H9 (cell line): Measurements from ENCODE around the gene TRIM26. TPM values are rescaled to one million over a fixed set of nuclear protein-coding genes. Genes with fewer than 3 reads are reported as not detected.

Source experiments
- DNase-seq: peaks from one replicate; pipeline ENCODE4 v3.0.0-alpha.2; 2017
- H2AFZ ChIP-seq: one replicate; pipeline ENCODE4 v1.6.1; 2013; ENCODE audit warnings: mild to moderate bottlenecking, low read length, control low read depth, moderate library complexity
- H2AK5ac ChIP-seq: 2 replicates; pipeline ENCODE4 v1.6.1; 2013; ENCODE audit warnings: low read length, control low read depth, mixed read lengths; ENCODE audit not compliant: insufficient read length
- H2BK120ac ChIP-seq: one replicate; pipeline ENCODE4 v1.6.1; 2013; ENCODE audit warnings: low read depth, mild to moderate bottlenecking, low read length, control low read depth, inconsistent platforms; ENCODE audit not compliant: poor library complexity, severe bottlenecking
- H2BK12ac ChIP-seq: 2 replicates; pipeline ENCODE4 v1.6.1; 2013; ENCODE audit warnings: low read length, control low read depth, mixed read lengths, low read depth; ENCODE audit not compliant: insufficient read length
- H2BK15ac ChIP-seq: 2 replicates; pipeline ENCODE4 v1.6.1; 2013; ENCODE audit warnings: low read depth, low read length, control low read depth
- H2BK20ac ChIP-seq: one replicate; pipeline ENCODE4 v1.6.1; 2013; ENCODE audit warnings: low read depth, mild to moderate bottlenecking, low read length, control low read depth, inconsistent platforms; ENCODE audit not compliant: poor library complexity, severe bottlenecking
- H2BK5ac ChIP-seq: 2 replicates; pipeline ENCODE4 v1.6.1; 2013; ENCODE audit warnings: low read length, control low read depth, mixed read lengths; ENCODE audit not compliant: insufficient read length
- H3K14ac ChIP-seq: 2 replicates; pipeline ENCODE4 v1.6.1; 2013; ENCODE audit warnings: low read length, control low read depth; ENCODE audit not compliant: insufficient read depth
- H3K18ac ChIP-seq: 2 replicates; pipeline ENCODE4 v1.6.1; 2013; ENCODE audit warnings: low read depth, mild to moderate bottlenecking, mixed read lengths, low read length, control low read depth; ENCODE audit not compliant: insufficient read length
- H3K23ac ChIP-seq: 2 replicates; pipeline ENCODE4 v1.6.1; 2013; ENCODE audit warnings: low read length, control low read depth, mixed read lengths, low read depth; ENCODE audit not compliant: insufficient read length
- H3K23me2 ChIP-seq: 2 replicates; pipeline ENCODE4 v1.6.1; 2013; ENCODE audit warnings: low read depth, mild to moderate bottlenecking, mixed read lengths, low read length, control low read depth; ENCODE audit not compliant: insufficient read length, poor library complexity, severe bottlenecking
- H3K27ac ChIP-seq: 2 replicates; pipeline ENCODE4 v1.5.1; 2013; ENCODE audit warnings: low read length, control low read depth, mixed read lengths, low read depth; ENCODE audit not compliant: insufficient read length
- H3K27me3 ChIP-seq: 2 replicates; pipeline ENCODE4 v1.6.1; 2013; ENCODE audit warnings: low read length, control low read depth, inconsistent platforms; ENCODE audit not compliant: insufficient read depth
- H3K4ac ChIP-seq: 2 replicates; pipeline ENCODE4 v1.6.1; 2013; ENCODE audit warnings: low read depth, mild to moderate bottlenecking, control low read depth, inconsistent platforms, low read length, moderate library complexity
- H3K4me1 ChIP-seq: 2 replicates; pipeline ENCODE4 v1.6.1; 2013; ENCODE audit warnings: low read length, control low read depth, inconsistent platforms; ENCODE audit not compliant: insufficient read depth
- H3K4me2 ChIP-seq: 2 replicates; pipeline ENCODE4 v1.6.1; 2013; ENCODE audit warnings: low read length, control low read depth, mixed read lengths; ENCODE audit not compliant: insufficient read length, insufficient read depth
- H3K56ac ChIP-seq: 2 replicates; pipeline ENCODE4 v1.6.1; 2013; ENCODE audit warnings: low read depth, mild to moderate bottlenecking, mixed read lengths, low read length, control low read depth; ENCODE audit not compliant: insufficient read length
- H3K79me1 ChIP-seq: 2 replicates; pipeline ENCODE4 v1.6.1; 2013; ENCODE audit warnings: low read depth, mild to moderate bottlenecking, moderate library complexity, low read length, control low read depth, inconsistent platforms; ENCODE audit not compliant: insufficient read depth, poor library complexity, severe bottlenecking
- H3K79me2 ChIP-seq: 2 replicates; pipeline ENCODE4 v1.6.1; 2013; ENCODE audit warnings: low read length, control low read depth, inconsistent platforms; ENCODE audit not compliant: insufficient read depth
- H3K9ac ChIP-seq: 2 replicates; pipeline ENCODE4 v1.6.1; 2013; ENCODE audit warnings: low read length, control low read depth, mixed read lengths; ENCODE audit not compliant: insufficient read length; ENCODE audit errors: extremely low read depth
- H3K9me3 ChIP-seq: one replicate; pipeline ENCODE4 v1.6.1; 2013; ENCODE audit warnings: low read depth, low read length, inconsistent platforms; ENCODE audit not compliant: control insufficient read depth
- H3T11ph ChIP-seq: one replicate; pipeline ENCODE4 v1.6.1; 2013; ENCODE audit warnings: mild to moderate bottlenecking, low read length, control low read depth, inconsistent platforms
- H4K20me1 ChIP-seq: one replicate; pipeline ENCODE4 v1.6.1; 2013; ENCODE audit not compliant: control insufficient read depth, insufficient read length, insufficient read depth
- H4K5ac ChIP-seq: 2 replicates; pipeline ENCODE4 v1.6.1; 2013; ENCODE audit warnings: low read depth, mild to moderate bottlenecking, mixed read lengths, low read length, control low read depth; ENCODE audit not compliant: insufficient read length
- H4K8ac ChIP-seq: replicated peaks from 2 replicates; pipeline ENCODE4 v1.6.1; 2013; ENCODE audit warnings: low read length, control low read depth, mixed read lengths, low read depth; ENCODE audit not compliant: insufficient read length
- H4K91ac ChIP-seq: 2 replicates; pipeline ENCODE4 v1.6.1; 2013; ENCODE audit warnings: low read depth, mild to moderate bottlenecking, moderate library complexity, mixed read lengths, low read length, control low read depth; ENCODE audit not compliant: insufficient read length
- H3K27ac Mint-ChIP-seq, 3 experiments: 2 replicates in 2 of 3; 3 replicates in 1 of 3; pipeline ENCODE4 v1.8.0; 2020 to 2021; ENCODE audit warnings: mixed read lengths in 3 of 3, mild to moderate bottlenecking in 1 of 3, moderate library complexity in 1 of 3
- H3K27me3 Mint-ChIP-seq: 2 replicates; pipeline ENCODE4 v1.8.0; 2021; ENCODE audit warnings: low read depth, mild to moderate bottlenecking, moderate library complexity, mixed read lengths
- H3K36me3 Mint-ChIP-seq, 3 experiments: 2 replicates in 2 of 3; 3 replicates in 1 of 3; pipeline ENCODE4 v1.8.0; 2020 to 2021; ENCODE audit warnings: low read depth in 3 of 3, mixed read lengths in 3 of 3; ENCODE audit not compliant: insufficient read depth in 1 of 3
- H3K4me1 Mint-ChIP-seq, 2 experiments: 2 replicates each; pipeline ENCODE4 v1.8.0; 2020; ENCODE audit warnings: mixed read lengths in 2 of 2
- H3K4me3 Mint-ChIP-seq, 2 experiments: 2 replicates in 1 of 2; 3 replicates in 1 of 2; pipeline ENCODE4 v1.8.0; 2020 to 2021; ENCODE audit warnings: mild to moderate bottlenecking in 2 of 2, mixed read lengths in 2 of 2, moderate library complexity in 1 of 2
- H3K9me3 Mint-ChIP-seq, 2 experiments: 2 replicates in 1 of 2; 3 replicates in 1 of 2; pipeline ENCODE4 v1.8.0; 2020; ENCODE audit warnings: mild to moderate bottlenecking in 2 of 2, mixed read lengths in 2 of 2, moderate library complexity in 1 of 2
- CTCF ChIP-seq: fragments of 200-600 bp; sonication (generic); conservative IDR thresholded peaks from 3 replicates; pipeline ENCODE4 v1.8.0; 2021; ENCODE audit warnings: antibody characterized with exemption, mild to moderate bottlenecking
- WGBS: extraction: QIAGEN DNeasy Blood & Tissue Kit; methylation state at CpG from one replicate; pipeline ENCODE4 v1.1.7; 2013; ENCODE audit warnings: missing lambda C conversion rate, low lambda C conversion rate, mixed read lengths; ENCODE audit not compliant: insufficient read length; ENCODE audit errors: extremely low coverage; 5-methylcytosine and 5-hydroxymethylcytosine counted together
- total RNA-seq: library from RNA; stranded (reverse); gene quantifications from 2 replicates; pipeline ENCODE4 v1.2.1, GENCODE V29; 2021

The TRIM26 gene
- total RNA-seq, 1 experiment from 2014 or later = 35.8 TPM

- no peak overlapping the region for H3K4me3 Mint-ChIP-seq
- H3K79me2 ChIP-seq = no peaks in the 10 kb centered on the region
- H3K9me3 ChIP-seq = no peaks in the 10 kb centered on the region
- H3K9ac ChIP-seq = no peak overlapping the region
- peaks cover 75% of the 10 kb centered on the region for H3K27me3 Mint-ChIP-seq
- DNase-seq = no peak
- H3K4me1 Mint-ChIP-seq = peaks cover 3 to 4% of the 10 kb centered on the region in 2 experiments; a peak in 3 of 4 replicates
- H4K8ac ChIP-seq = no peak overlapping the region
- H3K14ac ChIP-seq = no peak overlapping the region
- no peak overlapping the region for H2BK5ac ChIP-seq
- peaks cover 9% of the 10 kb centered on the region for H3K23me2 ChIP-seq
- H3K9me3 Mint-ChIP-seq = peaks cover 0 to 5% of the 10 kb centered on the region in 2 experiments; a peak in 3 of 5 replicates
- no peaks in the 10 kb centered on the region for H3K79me1 ChIP-seq
- H3K27ac ChIP-seq = no peak overlapping the region
- H3K27me3 ChIP-seq = peaks cover 6% of the 10 kb centered on the region; the same call in 1 of the 2 replicates
- no peak overlapping the region for H2BK120ac ChIP-seq
- no peak overlapping the region for H3K23ac ChIP-seq
- no peak overlapping the region for H2BK12ac ChIP-seq
- no peak overlapping the region for H2AK5ac ChIP-seq
- no peak for TF ChIP-seq CTCF
- no peak overlapping the region for H3K4ac ChIP-seq
- H3K56ac ChIP-seq = no peak overlapping the region
- H4K91ac ChIP-seq = no peak overlapping the region
- H2AFZ ChIP-seq = no peak overlapping the region
- no peak overlapping the region for H3K18ac ChIP-seq
- no peak overlapping the region for H4K5ac ChIP-seq
- no peak overlapping the region for H2BK20ac ChIP-seq
- no peaks in the 10 kb centered on the region; a peak in 1 of 7 replicates for H3K36me3 Mint-ChIP-seq
- H3T11ph ChIP-seq = no peak overlapping the region
- no peak overlapping the region for H3K4me2 ChIP-seq
- no peaks in the 10 kb centered on the region for H4K20me1 ChIP-seq
- no peaks in the 10 kb centered on the region for H3K4me1 ChIP-seq
- H2BK15ac ChIP-seq = no peak overlapping the region
- no CpG with 5 or more reads among the region's 2 CpGs for WGBS
- H3K27ac Mint-ChIP-seq = no peak overlapping the region
These were observed 37.4 kb downstream of the TRIM26 start for GRCh38 chr6:30175765-30176164.
